Measurements from ENCODE around the gene KLC1.

The KLC1 gene

GRCh38 chr14:103657471-103657870 is 28.5 kb downstream of the KLC1 start:
- DNase-seq (ENCODE audit: low read depth in 2 of 2, low spot score in 1 of 2): no peak

GRCh38 chr14:103659631-103660030 is 30.6 kb downstream of the KLC1 start:
- no peak for DNase-seq (ENCODE audit: low read depth in 2 of 2, low spot score in 1 of 2)

- no peak for DNase-seq (ENCODE audit: low read depth in 2 of 2, low spot score in 1 of 2)
Measured at GRCh38 chr14:103662029-103662428, 33.0 kb downstream of the KLC1 start.

DNA sequence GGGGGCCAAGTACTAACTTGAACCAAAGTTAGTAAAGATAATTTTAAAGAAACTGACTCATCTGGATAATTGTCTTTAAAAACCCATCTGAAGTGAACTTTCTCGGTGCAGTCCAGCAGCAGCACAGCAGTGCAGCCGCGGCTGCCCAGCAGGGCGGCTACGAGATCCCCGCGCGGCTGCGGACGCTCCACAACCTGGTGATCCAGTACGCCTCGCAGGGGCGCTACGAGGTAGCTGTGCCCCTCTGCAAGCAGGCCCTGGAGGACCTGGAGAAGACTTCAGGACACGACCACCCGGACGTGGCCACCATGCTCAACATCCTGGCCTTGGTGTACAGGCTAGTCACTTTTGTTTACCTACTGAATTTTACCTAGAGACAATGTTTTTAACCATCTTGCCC is 33.6 kb downstream of the KLC1 start:
- DNase-seq (ENCODE audit: low read depth in 2 of 2, low spot score in 1 of 2): no peak

- no peak for DNase-seq (ENCODE audit: low read depth in 2 of 2, low spot score in 1 of 2)
Measured at GRCh38 chr14:103663506-103663905, 34.5 kb downstream of the KLC1 start.

DNA sequence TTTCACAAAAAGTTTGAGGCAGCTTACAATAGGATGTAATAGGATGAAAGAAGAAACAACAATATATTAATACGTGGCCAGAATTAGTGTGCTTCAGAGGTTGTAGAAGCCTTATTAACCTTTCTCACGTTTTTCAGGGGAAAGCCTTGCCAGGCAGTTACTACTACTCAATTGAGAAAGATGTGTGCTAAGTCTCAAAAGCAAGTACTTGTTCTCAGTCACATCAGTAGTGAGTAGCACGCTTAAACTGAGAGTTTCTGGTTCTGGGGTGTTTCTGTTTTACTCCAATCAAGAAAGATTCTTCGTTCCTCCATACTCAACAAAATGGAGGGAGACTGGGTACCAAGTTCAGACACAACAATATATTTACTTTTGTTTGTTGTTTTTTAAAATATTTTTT is 38.7 kb downstream of the KLC1 start:
- no peak for DNase-seq (ENCODE audit: low read depth in 2 of 2, low spot score in 1 of 2)

GRCh38 chr14:103668117-103668516 is 39.1 kb downstream of the KLC1 start:
- DNase-seq (ENCODE audit: low read depth in 2 of 2, low spot score in 1 of 2): no peak

DNA sequence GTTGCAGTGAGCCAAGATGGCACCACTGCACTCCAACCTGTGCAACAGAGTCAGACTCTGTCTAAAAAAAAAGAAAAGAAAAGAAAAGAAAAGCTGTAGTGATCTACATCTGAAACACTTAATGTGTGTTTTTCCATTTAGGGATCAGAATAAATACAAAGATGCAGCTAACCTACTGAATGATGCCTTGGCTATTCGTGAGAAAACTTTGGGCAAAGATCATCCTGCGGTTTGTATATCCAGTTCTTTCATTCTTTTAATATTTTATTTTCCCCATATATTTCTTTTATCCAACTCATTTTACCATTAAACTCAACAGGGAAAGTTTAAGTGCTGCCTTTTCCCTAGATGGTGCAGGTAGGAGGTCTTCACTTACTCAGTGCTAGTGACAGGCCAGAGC is 40.4 kb downstream of the KLC1 start:
- DNase-seq (ENCODE audit: low read depth in 2 of 2, low spot score in 1 of 2): no peak

GRCh38 chr14:103671911-103672310 is 42.9 kb downstream of the KLC1 start:
- DNase-seq (ENCODE audit: low read depth in 2 of 2, low spot score in 1 of 2): no peak

DNA sequence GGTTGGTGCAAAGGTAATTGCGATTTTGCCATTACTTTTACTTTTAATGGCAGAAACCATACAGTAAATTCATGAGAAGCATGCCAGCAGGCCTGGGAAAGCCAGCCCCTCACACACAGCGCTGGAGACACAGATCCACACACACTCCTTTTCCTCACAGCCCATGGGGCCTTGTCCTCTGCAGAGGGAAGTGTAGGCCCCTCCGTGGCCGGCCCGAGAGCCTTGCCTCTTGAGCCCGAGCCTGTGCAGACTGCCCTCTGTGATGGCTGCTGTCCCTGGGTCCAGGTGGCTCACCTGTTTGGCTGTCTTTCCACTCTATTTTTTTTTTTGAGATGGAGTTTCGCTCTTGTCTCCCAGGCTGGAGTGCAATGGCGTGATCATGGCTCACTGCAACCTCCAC is 46.9 kb downstream of the KLC1 start:
- DNase-seq (ENCODE audit: low read depth in 2 of 2, low spot score in 1 of 2): no peak

- no peak for DNase-seq (ENCODE audit: low read depth in 2 of 2, low spot score in 1 of 2)
Measured at GRCh38 chr14:103676881-103677675, 48.1 kb downstream of the KLC1 start.

DNA sequence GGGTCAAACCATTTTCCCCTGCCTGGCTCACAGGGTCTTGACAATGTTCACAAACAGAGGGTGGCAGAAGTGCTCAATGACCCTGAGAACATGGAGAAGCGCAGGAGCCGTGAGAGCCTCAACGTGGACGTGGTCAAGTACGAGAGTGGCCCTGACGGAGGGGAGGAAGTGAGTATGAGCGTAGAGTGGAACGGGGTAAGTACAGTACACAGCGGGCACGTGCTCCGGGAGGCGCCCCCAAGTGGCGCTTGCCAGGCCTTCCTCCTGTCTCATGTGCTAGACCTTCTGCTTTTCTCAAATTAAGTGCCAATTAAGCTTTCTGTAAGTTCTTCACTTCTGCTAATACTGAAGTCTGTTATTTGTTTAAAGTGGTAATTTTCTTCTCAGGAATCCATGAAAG is 50.3 kb downstream of the KLC1 start:
- no peak for DNase-seq (ENCODE audit: low read depth in 2 of 2, low spot score in 1 of 2)

- no peak for DNase-seq (ENCODE audit: low read depth in 2 of 2, low spot score in 1 of 2)
Measured at GRCh38 chr14:103680491-103681231, 51.6 kb downstream of the KLC1 start.

GRCh38 chr14:103683139-103683538 is 54.1 kb downstream of the KLC1 start:
- DNase-seq (ENCODE audit: low read depth in 2 of 2, low spot score in 1 of 2): no peak

DNA sequence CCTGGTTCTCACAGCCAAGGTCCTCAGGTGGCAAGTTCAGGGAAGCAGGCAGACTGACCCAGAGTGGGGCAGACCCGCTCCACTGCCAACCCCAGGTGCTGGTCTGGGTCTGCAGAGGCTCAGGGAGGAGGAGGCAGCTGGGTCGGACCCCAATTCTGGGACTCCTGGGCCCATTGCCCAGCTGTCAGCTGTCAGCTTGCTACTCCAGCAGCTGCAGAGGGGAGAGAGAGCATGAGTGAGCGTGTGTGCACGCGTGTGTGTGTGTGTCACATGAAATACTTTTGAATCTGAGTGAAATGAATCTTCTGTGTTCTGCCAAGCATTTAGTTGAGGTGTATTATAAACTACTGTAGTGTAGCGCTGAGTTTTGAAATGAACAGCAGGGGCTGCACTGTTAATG is 55.5 kb downstream of the KLC1 start:
- DNase-seq (ENCODE audit: low read depth in 2 of 2, low spot score in 1 of 2): no peak

DNA sequence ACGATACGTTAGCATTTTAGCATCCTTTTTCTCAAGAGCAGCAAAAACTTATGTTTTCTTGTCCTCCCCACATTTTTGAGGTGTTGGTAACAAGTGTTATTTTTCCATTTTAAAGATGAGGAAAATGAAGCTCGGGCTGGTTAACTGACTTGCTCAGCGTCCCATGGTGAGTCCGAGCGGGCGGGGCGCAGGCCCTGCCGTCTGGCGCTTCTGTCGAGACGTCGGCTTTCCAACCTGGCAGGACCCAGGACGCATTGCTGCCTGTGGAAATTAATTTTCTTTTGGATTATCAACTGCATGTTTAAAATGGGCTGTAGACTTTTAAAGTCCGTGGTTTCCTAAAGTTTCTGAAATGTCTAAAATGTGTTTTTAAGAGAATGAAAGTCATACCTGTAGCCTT is 55.9 kb downstream of the KLC1 start:
- no peak for DNase-seq (ENCODE audit: low read depth in 2 of 2, low spot score in 1 of 2)

DNA sequence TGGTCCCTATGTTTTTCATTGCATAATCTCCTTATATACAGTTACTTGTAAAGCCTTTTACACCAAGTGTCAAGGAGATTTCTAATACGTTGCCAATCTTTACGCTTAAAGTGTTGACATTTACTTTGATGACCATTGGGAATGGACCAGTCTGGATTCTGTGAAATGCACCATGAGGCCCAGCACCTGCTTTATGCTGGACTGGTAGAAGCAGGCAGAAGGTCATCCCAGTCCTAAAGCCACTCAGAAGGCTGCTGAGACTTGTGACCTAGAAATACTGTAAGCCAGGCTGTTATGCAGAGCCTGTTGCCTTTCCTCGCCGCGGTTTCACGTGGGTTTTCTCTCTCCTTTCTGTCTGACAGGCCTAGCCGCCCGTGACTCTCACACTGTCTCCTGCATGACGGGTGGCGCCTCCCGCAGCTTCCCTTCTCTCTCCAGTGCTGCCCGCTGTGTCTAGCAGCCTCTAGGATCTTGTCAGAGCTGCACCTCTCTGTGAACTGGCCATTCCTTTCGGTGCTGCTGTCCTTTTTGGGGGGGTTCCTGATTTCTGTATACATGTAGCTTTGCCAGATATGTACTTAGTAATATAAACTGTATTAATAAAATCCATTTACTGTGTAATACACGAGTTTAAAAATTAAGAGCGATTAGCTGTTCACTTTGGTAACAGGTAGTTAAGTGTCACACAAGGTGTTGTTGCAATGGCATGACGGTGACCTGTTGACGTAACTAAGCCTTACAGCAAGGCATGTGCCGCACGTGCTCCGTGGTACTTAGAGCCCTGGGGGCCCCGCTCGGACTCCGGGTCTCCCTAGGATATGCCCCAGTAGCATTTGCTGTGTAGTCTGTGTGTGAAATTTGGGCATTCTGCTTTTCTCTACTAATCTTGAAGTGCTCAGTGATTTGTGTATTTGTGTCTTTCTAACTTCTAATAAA is 56.5 kb downstream of the KLC1 start:
- no peak for DNase-seq (ENCODE audit: low read depth in 2 of 2, low spot score in 1 of 2)

GRCh38 chr14:103686831-103687485 is 57.9 kb downstream of the KLC1 start:
- DNase-seq (ENCODE audit: low read depth in 2 of 2, low spot score in 1 of 2): no peak

DNA sequence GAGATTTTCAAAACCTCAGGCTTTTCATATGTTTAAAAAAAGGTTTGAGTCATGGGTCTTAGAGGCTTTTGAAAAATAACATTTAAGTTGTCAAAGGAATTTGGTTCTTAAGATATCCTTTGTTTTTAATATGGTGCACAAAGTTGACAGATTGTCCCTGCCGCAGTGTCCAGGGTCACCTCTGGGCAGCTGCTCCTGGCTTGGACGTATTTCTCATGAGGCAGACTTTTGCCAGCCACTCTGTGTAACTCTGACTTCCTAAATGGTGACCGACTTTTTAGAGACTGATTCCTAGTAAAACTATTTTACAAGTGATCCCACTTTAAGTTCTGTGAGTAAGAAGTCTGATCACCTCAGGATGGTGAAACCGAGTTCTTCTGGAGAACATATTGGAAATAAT is 58.7 kb downstream of the KLC1 start:
- DNase-seq (ENCODE audit: low read depth in 2 of 2, low spot score in 1 of 2): no peak

DNA sequence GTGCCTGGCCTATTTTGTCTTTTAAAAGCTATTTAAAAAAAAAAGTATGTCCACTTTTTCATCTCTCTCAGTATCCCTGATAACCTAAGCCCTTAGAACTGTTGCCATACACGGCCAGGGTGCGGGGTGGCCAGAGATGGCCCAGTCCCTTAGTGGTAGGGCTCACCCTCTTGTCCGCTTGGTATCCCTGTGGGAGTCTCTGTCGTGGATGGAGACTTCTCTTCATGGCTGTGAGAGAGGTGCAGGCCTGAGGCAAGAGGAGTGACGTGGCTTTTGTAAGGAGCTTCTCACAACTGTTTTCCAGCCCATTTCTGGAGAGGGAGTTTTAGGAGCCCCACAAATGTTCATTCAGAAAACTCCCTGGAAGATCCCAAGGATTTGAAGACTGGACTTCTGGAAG is 59.4 kb downstream of the KLC1 start:
- DNase-seq (ENCODE audit: low read depth in 2 of 2, low spot score in 1 of 2): no peak
